NCI-H1930 (cell line): ENCODE data around the gene CCDC187.
"Not testable (repeated sequence)": the region's sequence is repeated elsewhere in the genome, so short reads cannot be mapped to it uniquely, and the experiment has no call there.

ENCODE experiments used
- DNase-seq, 2 experiments: peaks; one replicate each; lab custom pipeline; 2025; lab: John Stamatoyannopoulos, UW

Gene CCDC187

DNA sequence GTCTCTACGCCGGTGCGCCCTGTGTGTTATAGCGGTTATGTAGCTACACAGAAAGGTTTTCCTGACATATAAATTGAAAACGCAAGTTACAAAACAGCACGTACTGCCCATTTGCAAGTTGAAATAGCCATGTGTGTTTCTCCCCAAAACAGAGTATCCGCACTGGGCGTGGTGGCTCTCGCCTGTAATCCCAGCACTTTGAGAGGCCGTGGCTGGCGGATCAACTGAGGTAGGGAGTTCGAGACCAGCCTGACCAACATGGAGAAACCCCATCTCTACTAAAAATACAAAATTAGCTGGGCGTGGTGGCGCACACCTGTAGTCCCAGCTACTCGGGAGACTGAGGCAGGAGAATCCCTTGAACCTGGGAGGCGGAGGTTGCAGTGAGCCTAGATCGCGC, 37.3 kb downstream of the CCDC187 start:
- DNase-seq: not testable (repeated sequence)

- no peak for DNase-seq
These were observed 38.1 kb downstream of the CCDC187 start for GRCh38 chr9:136265561-136266355.

GRCh38 chr9:136264441-136265405, 39.2 kb downstream of the CCDC187 start:
- DNase-seq: no peak

- DNase-seq: no peak
These were observed 39.9 kb downstream of the CCDC187 start for GRCh38 chr9:136264031-136264430.

GRCh38 chr9:136262671-136263178, 41.2 kb downstream of the CCDC187 start:
- no peak for DNase-seq

DNA sequence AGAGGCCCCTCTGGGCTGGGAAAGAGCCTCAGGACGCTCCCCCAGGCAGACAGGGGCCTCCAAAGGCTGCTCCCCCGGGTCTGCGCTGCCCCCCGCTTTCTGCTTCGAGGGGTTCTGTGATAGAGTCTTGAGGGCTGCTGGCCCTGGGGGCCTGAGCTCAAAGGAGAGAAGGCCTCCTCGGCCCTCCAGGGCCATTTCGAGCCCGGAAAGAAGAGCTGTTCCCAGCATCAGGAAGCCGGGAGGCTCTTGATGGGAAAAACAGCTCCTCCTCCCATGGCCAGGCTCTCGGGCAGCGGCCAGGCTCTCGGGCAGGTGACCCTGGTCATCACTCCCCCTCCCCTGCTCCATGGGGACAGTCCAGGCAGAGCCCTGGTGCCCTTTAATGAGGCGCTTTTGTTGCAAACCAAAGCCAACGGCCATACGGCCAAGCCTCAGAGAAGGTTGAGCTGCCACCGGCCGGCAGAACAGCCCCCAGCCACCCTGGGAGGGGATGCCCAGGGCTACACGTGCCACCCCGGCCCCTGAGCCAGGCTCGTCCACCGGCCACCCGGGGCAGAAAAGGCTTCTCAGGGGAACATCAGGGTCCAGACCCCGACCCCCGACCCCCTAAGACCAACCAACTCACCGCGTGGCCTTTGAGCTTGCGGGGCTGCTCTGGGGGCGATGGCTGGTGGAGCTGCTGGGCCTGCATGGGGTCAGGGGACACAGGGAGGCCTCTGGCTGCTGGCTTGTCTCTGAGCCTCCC, 42.0 kb downstream of the CCDC187 start:
- DNase-seq: no peak

GRCh38 chr9:136260936-136261472, 42.9 kb downstream of the CCDC187 start:
- DNase-seq: no peak

DNA sequence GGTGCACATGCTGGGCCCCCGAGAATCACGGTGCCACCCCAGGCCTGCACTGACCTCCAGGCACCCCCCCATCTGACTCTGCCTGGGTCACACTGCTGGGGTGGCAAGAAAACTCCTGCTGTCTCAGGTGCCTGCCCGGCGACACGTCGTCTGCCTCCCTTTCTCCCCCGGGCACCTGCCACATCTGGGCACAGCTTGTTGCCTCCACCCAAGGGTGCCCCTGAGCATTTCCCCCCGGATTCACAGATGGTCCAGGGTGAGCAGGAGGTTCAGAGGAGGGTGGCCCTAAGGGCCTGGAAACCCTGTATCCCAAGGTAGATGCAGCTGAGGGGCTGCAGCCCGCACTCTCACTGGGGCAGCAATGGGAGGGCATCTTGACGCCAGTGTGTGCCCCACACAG, 43.4 kb downstream of the CCDC187 start:
- no peak for DNase-seq

- DNase-seq: no peak
These were observed 44.1 kb downstream of the CCDC187 start for GRCh38 chr9:136259836-136260235.

- no peak for DNase-seq
These were observed 44.4 kb downstream of the CCDC187 start for GRCh38 chr9:136259517-136259813.

DNA sequence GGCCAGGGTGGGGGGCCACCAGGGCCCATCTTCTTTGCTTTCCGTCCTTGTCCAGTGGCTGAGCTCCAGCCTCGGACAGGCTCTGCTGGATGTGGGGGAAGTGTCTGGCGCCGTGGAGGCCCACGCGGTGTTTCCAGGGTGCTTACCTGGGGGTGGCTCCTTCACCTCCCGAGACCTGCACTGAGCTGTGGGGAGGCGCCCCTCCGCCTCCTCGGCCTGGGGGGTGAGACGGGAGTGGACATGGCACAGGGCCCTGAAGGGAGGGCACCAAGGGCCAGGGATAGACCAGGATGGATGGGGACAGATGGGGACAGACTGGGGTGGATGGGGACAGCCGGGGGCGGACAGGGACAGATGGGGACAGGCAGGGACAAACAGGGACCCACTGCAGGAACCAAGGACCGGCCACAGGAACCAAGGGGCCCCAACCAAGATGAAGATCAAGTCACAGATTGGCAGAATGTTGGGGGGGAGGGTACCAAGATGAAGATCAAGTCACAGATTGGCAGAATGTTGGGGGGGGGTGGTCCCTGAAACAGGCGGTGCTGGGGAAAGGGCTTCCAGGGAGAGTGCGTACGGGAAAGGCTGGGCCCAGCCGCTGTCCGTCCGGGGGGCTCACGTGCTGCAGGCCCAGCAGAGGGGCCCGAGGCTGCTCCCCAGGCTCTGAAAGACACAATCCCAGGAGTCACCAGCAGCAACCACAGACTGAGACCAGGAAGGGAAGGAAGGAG, 44.9 kb downstream of the CCDC187 start:
- DNase-seq: no peak

- no peak for DNase-seq
These were observed 45.6 kb downstream of the CCDC187 start for GRCh38 chr9:136258299-136258625.

DNA sequence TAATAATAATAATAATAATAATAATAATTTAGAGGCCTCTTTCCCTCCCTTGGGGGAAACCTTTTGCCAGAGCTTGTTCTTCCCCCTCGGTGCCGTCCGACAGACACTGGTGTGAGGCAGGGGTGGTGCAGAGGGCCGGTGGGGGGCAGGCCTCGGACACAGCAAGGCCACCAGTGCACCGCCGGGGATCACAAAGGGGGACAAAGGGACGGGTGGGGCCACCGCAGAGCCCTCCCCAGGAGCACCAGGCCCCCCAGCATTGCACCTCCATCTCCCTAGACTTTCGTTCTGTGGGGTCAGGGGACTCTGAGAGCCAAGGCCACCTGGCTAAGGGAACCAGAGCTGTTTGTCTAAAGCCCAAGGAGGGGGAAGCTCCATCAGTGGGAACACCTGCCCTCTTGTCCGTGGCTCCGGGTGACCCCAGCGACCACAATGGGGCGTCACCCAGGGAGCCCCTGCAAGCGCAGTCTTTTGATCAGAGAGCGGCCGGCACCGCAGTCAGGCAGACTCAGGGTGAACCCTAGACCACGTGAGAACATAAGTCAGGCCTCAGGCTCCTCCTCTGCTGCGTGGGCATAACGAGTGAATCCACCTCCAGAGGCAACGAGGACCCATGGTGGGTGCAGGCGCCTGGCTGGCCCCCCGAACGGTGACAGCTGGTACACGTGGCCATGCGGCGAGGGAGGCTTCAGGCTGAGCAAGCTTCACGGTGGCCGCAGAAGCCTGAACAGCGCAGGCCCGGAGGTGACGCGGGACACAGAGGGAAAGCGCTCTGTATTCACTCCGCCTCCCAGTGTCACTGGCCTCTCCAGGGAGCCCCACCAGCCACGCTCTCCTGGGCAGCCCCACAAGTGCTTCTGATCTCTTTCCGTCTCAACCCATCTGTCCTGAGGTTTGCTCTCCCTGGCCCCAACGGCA, 46.3 kb downstream of the CCDC187 start:
- DNase-seq: no peak

GRCh38 chr9:136255896-136256890, 47.7 kb downstream of the CCDC187 start:
- peak; percentile 3 to 12 for DNase-seq

DNA sequence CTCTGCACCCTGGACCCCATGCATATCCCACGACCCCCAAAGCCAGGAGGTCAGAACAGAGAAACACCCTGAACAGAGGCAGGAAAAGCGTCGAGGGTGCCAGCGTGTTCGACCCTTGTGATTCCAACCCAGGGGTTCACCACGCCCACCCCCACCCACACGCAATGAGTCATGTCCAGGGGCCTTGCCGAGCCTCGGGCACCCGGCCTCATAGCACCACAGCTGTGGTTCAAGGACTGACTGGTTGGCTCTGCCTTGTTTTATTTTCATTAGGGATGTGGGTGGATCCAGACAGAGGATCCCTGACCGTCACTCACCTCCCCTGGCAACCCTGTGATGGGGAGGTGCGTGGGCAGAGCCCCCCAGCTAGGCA, 48.7 kb downstream of the CCDC187 start:
- no peak for DNase-seq

DNA sequence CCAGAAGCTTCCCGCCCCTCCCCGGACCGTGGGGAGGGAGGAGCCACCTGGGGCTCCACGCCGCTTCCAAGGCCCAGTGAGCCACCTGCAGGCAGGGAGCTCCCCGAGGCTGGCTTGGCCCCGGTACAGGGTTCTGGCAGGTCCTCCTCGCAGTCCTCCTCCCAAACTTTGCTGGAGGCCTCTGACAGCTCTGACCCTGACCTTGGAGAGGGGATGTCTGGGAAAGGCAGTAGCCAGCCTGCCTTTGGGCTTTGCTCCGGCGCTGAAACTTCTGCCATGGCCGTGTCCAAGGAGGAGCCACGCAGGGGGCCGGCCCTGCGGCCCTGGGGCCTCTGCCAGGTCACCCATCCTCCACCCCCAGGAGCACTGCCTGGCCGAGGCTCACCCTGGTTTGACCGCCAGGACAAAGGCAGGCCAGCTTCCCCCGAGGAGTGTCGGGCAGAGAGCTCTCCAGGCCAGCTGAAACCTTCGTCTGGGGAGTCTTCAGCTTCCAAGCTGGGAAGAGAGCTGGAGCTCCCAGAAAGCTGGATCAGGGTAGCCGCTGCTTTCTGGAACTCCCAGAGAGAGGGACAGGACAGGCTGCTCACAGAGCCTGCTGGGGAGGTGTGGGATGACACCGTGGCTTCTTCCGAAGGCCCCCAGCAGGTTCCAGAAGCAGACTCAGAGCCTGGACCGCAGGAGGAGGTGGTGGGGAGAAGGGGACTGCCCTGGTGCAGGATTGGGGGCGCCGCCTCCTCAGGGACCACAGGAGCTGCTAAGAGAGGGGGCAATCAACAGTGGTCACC, 49.3 kb downstream of the CCDC187 start:
- DNase-seq: no peak

- no peak for DNase-seq
These were observed 50.4 kb downstream of the CCDC187 start for GRCh38 chr9:136253246-136254130.
